ENCODE measurements around the gene PTPN13.

PTPN13 gene, protein sequence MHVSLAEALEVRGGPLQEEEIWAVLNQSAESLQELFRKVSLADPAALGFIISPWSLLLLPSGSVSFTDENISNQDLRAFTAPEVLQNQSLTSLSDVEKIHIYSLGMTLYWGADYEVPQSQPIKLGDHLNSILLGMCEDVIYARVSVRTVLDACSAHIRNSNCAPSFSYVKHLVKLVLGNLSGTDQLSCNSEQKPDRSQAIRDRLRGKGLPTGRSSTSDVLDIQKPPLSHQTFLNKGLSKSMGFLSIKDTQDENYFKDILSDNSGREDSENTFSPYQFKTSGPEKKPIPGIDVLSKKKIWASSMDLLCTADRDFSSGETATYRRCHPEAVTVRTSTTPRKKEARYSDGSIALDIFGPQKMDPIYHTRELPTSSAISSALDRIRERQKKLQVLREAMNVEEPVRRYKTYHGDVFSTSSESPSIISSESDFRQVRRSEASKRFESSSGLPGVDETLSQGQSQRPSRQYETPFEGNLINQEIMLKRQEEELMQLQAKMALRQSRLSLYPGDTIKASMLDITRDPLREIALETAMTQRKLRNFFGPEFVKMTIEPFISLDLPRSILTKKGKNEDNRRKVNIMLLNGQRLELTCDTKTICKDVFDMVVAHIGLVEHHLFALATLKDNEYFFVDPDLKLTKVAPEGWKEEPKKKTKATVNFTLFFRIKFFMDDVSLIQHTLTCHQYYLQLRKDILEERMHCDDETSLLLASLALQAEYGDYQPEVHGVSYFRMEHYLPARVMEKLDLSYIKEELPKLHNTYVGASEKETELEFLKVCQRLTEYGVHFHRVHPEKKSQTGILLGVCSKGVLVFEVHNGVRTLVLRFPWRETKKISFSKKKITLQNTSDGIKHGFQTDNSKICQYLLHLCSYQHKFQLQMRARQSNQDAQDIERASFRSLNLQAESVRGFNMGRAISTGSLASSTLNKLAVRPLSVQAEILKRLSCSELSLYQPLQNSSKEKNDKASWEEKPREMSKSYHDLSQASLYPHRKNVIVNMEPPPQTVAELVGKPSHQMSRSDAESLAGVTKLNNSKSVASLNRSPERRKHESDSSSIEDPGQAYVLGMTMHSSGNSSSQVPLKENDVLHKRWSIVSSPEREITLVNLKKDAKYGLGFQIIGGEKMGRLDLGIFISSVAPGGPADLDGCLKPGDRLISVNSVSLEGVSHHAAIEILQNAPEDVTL (N-terminal part only)

GRCh38 chr4:86593688-86594558 is at the start of gene PTPN13:
PTPN13 (plus strand) TSS chr4:86594315; CDS start chr4:86635257, 40,942 bp downstream.
- DNase-seq (ENCODE audit: low spot score) = peak; percentile 100

DNA sequence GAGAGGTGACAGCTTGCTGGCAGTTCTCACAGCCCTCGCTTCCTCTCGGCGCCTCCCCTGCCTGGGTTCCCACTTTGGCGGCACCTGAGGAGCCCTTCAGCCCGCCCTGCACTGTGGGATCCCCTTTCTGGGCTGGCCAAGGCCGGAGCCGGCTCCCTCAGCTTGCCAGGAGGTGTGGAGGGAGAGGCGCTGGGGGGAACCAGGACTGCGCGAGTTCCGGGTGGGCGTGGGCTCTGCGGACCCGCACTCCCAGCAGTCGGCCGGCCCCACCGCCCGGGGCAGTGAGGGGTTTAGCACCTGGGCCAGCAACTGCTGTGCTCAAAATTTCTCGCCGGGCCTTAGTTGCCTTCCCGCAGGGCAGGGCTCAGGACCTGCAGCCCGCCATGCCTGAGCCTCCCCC is 47.0 kb upstream of the PTPN13 start:
- DNase-seq (ENCODE audit: low spot score) = no peak

DNA sequence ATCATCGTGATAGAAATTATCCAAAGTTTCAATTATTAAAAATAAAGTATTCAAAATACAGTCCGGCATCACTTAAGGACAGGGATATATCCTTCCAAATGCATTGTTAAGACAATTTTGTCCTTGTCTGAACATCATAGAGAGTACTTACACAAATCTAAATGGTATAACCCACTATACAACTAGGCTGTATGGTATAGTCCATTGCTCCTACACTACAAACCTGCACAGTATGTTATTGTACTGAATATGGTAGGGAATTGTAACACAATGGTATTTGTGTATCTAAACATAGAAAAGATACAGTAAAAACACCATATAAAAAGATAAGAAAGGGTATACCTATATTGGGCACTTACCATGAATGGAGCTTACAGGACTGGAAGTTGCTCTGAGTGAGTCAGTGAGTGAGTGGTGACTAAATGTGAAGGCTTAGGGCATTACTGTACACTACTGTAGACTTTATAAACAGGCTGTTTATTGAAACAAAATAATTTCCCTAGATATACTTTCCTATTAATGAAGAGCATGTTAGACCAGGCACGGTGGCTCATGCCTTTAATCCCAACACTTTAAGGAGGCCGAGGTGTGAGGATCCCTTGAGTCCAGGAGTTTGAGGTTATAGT is 44.8 kb upstream of the PTPN13 start:
- peak; percentile 57 for DNase-seq (ENCODE audit: low spot score)

DNA sequence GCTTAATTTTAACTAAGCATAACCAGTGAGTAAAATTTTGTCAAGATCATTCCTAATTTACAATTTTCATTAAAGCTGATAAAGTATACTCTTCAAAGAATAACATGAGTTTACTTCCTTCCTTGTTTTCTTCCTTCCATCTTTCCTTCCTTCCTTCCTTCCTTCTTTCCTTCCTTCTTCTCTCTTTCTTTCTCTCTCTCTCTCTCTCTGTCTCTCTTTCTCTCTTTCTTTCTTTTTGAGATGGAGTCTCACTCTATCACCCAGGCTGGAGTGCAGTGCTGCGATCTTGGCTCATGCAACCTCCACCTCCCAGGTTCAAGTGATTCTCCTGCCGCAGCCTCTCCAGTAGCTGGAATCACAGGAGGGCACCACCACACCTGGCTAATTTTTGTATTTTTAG is 42.7 kb upstream of the PTPN13 start:
- DNase-seq (ENCODE audit: low spot score) = no peak

DNA sequence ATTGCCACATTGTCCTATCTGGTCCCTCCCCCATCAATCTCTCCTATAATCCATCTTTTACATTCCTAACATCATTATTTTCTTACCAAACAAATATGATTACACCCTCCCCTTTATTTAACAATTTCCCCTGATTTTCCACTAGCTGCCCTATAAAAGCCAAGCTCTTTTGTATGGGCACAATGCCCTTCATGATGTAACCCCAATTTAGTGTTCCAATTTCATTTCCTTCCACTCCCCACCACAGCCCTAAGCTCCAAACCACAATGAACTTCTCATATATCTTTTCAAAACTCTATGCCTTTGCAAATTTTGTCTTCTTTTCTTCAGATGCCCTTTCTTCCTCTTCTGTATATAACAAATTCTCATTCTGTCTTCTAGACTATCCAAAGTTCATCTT is 39.5 kb upstream of the PTPN13 start:
- DNase-seq (ENCODE audit: low spot score) = no peak

GRCh38 chr4:86556791-86557415 is 37.2 kb upstream of the PTPN13 start:
- no peak for DNase-seq (ENCODE audit: low spot score)

DNA sequence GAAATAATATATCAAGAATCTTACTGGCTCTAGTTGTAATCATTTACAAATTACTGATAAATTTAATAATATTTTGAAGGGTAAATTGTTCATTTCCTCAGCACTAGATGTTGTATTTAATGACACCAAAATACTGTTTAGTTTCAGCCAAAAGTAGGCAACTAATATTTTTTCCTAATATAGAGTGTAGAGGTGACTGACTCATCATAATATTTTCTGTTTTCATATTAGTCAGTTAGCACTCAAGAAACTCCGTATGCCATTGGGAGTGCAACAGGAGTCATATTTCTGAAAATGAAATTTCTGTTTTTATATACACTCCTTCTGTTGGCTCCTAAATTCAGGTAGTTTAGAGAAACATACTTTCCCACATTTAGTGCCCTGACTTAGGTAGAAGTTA is 36.6 kb upstream of the PTPN13 start:
- DNase-seq (ENCODE audit: low spot score) = no peak

GRCh38 chr4:86558258-86558657 is 35.9 kb upstream of the PTPN13 start:
- DNase-seq (ENCODE audit: low spot score) = no peak

DNA sequence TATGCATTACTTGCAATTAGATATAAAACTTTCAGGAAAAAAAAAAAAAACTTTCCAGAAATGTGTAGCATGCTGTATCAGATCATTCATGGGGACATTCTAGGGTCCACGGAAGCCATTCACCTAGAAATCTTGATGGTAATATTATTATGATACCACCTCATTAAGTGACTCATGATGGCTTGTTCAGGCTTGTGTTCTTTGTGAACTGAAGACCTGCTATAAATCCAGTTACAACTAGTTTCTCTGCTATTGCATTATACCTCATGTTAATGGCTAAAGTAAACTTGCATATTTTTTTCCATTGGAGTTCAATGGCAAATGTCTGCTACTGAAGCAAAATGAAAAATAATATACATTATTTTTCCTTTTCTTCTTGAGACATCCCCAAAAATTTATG is 35.3 kb upstream of the PTPN13 start:
- DNase-seq (ENCODE audit: low spot score) = no peak

- no peak for DNase-seq (ENCODE audit: low spot score)
Measured at GRCh38 chr4:86560447-86560846, 33.7 kb upstream of the PTPN13 start.

DNA sequence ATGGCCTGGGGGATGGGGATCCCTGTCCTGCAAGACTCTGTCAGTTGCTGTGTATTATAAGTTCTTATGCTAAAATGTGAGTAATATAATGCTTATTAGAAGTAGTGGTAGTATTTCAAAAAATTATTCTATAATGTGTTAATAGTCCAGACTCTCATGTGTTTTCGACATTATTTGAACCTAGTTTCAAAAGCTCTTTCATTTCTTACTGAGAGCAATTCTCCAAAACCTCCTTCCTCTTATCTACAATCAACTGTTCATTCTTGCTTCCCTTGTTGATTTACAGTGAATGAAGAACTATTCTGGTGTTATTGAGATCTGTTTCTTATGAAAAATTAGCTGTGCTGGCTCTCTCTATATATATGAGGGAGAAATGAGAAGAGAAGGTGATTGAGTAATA is 32.9 kb upstream of the PTPN13 start:
- no peak for DNase-seq (ENCODE audit: low spot score)

DNA sequence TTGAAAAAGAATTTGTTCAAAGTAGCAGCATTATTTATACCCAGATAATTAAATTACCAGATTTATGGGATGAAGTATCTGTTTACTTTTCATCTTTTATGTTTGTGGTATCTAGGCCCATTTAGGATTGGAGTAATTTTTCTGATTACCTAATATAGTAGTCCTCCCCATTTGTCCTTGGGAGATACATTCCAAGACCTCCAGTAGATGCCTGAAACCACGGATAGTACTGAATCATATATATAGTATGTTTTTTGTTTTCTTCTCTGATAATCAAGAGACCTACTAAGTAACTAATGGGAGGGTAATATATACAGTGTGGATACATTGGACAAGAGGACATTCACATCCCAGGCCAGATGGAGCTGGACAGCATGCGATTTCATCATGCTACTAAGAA is 30.7 kb upstream of the PTPN13 start:
- DNase-seq (ENCODE audit: low spot score) = no peak

GRCh38 chr4:86564795-86565194 is 29.3 kb upstream of the PTPN13 start:
- no peak for DNase-seq (ENCODE audit: low spot score)

DNA sequence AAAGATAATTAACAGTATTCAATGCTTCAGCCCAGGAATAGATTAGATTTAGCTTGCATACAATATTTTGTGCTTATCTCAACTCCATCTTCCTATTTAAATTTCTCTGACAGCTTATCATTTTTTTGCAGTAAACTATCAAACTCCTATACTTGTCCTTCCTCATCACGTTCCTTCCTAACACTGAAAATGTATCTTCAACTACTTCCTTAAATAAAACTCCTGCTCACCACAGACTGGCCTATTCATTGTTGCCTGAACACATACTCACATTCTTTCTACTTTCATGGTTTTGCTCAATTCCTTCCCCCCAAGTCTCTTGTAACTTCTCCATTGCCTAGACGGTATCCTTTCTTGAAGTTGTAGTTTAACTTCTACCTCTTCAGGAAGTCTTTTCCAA is 28.5 kb upstream of the PTPN13 start:
- no peak for DNase-seq (ENCODE audit: low spot score)

DNA sequence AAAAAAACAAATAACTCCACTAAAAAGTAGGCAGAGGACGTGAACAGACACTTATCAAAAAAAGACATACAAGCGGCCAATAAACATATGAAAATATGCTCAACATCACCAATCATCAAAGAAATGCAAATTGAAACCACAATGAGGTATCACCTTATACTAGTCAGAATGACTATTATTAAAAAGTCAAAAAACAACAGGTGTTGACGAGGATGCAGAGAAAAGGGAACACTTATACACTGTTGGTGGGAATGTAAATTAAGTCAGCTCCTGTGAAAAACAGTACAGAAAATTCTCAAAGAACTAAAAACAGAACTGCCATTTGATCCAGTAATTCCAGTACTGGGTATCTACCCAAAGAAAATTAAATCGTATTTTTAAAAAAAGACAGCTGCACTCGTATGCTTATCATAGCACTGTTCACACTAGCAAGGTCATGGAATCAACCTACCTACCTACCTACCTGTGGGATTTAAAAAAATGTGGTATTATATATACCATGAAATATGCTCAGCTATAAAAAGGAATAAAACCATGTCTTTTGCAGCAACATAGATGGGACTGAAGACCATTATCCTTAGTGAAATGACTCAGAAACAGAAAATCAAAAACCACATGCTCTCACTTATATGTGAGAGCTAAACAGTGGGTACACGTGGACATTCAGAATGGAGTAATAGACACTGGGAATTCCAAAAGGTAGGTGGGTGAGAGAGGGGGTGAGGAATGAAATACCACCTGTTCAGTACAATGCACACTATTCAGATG is 24.8 kb upstream of the PTPN13 start:
- no peak for DNase-seq (ENCODE audit: low spot score)

DNA sequence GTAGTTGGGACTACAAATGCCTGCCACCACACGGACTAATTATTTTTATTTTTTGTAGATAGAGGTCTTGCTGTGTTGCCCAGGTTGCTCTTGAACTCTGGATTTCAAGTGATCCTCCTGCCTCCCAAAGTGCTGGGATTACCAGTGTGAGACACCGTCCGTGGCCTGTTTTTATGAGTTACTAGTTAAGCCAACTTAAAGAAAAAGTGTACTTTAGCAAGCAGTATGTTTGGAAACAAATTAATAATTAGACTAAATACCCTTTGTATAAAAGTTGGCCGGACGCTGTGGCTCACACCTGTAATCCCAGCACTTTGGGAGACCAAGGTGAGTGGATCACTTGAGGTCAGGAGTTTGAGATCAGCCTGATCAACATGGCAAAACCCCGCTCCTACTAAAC is 14.2 kb upstream of the PTPN13 start:
- peak; percentile 49 for DNase-seq (ENCODE audit: low spot score)

GRCh38 chr4:86582410-86582809 is 11.7 kb upstream of the PTPN13 start:
- DNase-seq (ENCODE audit: low spot score) = peak; percentile 88

- DNase-seq (ENCODE audit: low spot score) = peak; percentile 53
Measured at GRCh38 chr4:86586160-86586572, 7.9 kb upstream of the PTPN13 start.

DNA sequence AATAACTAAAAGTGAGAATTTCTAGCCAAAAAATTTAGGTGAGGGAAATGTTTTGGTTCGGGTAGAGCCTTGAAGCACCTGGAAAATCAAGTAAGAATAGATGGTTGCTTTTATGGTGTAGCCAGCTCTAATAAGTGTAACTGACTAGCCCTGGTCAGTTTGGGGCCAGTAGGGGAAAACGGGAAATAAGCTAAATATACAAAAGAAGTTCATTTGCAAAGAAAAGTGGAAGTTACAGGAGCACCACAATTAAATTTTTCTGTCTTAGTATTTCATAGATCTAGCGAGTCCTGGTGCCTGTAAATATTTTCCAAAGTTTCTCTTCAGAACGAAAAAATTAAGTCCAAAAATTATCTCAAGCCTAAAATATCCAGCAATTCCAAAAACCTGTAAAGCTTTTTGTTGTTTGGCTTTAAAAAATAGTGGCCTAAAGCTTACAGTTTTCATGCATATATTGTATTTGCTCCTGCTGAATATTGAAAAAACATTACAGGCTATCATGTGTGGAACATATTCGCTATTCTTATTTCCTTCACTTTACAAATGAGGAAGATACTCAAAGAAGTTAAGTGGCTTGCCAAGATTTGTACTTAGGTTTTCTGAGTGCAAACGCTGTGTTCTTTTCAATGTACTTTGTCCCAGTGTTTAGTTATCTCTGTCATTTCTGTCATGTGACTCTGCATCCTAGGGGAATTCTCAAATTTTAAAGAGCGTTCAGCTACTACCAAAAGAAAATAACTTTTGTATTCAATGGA is 7.3 kb upstream of the PTPN13 start:
- no peak for DNase-seq (ENCODE audit: low spot score)
